Common myeloid progenitor, CD34-positive (primary cell): ENCODE results near the gene ZNF549.
"Not testable (repeated sequence)": the region's sequence is repeated elsewhere in the genome, so short reads cannot be mapped to it uniquely, and the experiment has no call there.

Source experiments
- CTCF ChIA-PET: fragments of 350-600 bp; sonication (Branson Sonifier 250); formaldehyde crosslinking; loops from one replicate; lab custom pipeline; 2021; ENCODE audit warnings: antibody characterized with exemption; lab: Charles Lee
- POLR2A ChIA-PET: fragments of 350-600 bp; sonication (Branson Sonifier 250); formaldehyde crosslinking; loops from one replicate; lab custom pipeline; 2021; ENCODE audit warnings: antibody characterized with exemption; lab: Charles Lee
- DNase-seq, 3 donors: peaks; one replicate each; pipeline versions ENCODE4 v3.0.0 to v3.0.0-alpha.2; 2013
- H3K27ac ChIP-seq, 2 experiments: 1 replicate in 1 of 2; 2 replicates in 1 of 2; pipeline ENCODE4 v1.7.0; 2013; ENCODE audit warnings: inconsistent platforms in 2 of 2, low read length in 2 of 2, mild to moderate bottlenecking in 2 of 2, low read depth in 1 of 2, moderate library complexity in 1 of 2; ENCODE audit not compliant: severe bottlenecking in 2 of 2, insufficient read depth in 1 of 2, poor library complexity in 1 of 2
- H3K27me3 ChIP-seq, 5 experiments: replicated peaks in 2 of 5; 1 replicate in 3 of 5; 2 replicates in 2 of 5; pipeline versions ENCODE4 v1.6.1 to v1.7.0; 2013; ENCODE audit warnings: low read length in 4 of 5, mild to moderate bottlenecking in 2 of 5, moderate library complexity in 2 of 5, inconsistent platforms in 1 of 5; ENCODE audit not compliant: insufficient read depth in 5 of 5, control insufficient read depth in 4 of 5
- H3K36me3 ChIP-seq, 4 experiments: 1 replicate in 2 of 4; 2 replicates in 2 of 4; pipeline versions ENCODE4 v1.6.1 to v1.7.0; 2013; ENCODE audit warnings: low read length in 3 of 4, control low read depth in 1 of 4, mild to moderate bottlenecking in 1 of 4; ENCODE audit not compliant: control insufficient read depth in 4 of 4, insufficient read depth in 4 of 4
- H3K4me1 ChIP-seq, 4 experiments: 1 replicate in 3 of 4; 2 replicates in 1 of 4; pipeline versions ENCODE4 v1.6.1 to v1.7.1; 2013; ENCODE audit warnings: low read length in 3 of 4, mild to moderate bottlenecking in 3 of 4, control low read depth in 1 of 4, inconsistent platforms in 1 of 4, moderate library complexity in 1 of 4; ENCODE audit not compliant: control insufficient read depth in 4 of 4, insufficient read depth in 4 of 4; ENCODE audit errors: control extremely low read depth in 1 of 4
- H3K4me3 ChIP-seq, 7 experiments: 1 replicate in 4 of 7; 2 replicates in 3 of 7; pipeline versions ENCODE4 v1.5.1 to v1.7.0; 2013; ENCODE audit warnings: mild to moderate bottlenecking in 7 of 7, low read length in 6 of 7, moderate library complexity in 6 of 7, inconsistent platforms in 2 of 7, low read depth in 2 of 7, control low read depth in 1 of 7; ENCODE audit not compliant: insufficient read depth in 4 of 7, control insufficient read depth in 1 of 7; ENCODE audit errors: extremely low read depth in 1 of 7
- H3K9me3 ChIP-seq, 5 experiments: 1 replicate in 4 of 5; 2 replicates in 1 of 5; pipeline versions ENCODE4 v1.6.1 to v1.7.1; 2013; ENCODE audit warnings: low read length in 4 of 5, mild to moderate bottlenecking in 2 of 5, inconsistent platforms in 1 of 5, low read depth in 1 of 5, moderate library complexity in 1 of 5; ENCODE audit not compliant: control insufficient read depth in 4 of 5, insufficient read depth in 2 of 5; ENCODE audit errors: control extremely low read depth in 1 of 5
- WGBS: methylation state at CpG from one replicate; pipeline ENCODE4 v1.1.5; 2013; ENCODE audit not compliant: insufficient coverage; 5-methylcytosine and 5-hydroxymethylcytosine counted together

ZNF549 gene

GRCh38 chr19:57506163-57506562 lies 21.0 kb upstream of the ZNF549 start:
- Histone ChIP-seq H3K4me1 (no peaks in the 10 kb centered on the region), H3K27ac (no peak overlapping the region), H3K27me3 (no peaks in the 10 kb centered on the region), H3K36me3 (peaks cover 31 to 72% (median 50%) of the 10 kb centered on the region in 4 experiments), H3K9me3 (peaks cover 13 to 74% (median 46%) of the 10 kb centered on the region in 5 experiments), H3K4me3 (no peak overlapping the region)
- ChIA-PET POLR2A (no interaction called here), CTCF (no interaction called here)
- WGBS: 98% methylated on average over 4 of the region's 4 CpGs
- peak in 1 of 3 donors; percentile 7 for DNase-seq

DNA sequence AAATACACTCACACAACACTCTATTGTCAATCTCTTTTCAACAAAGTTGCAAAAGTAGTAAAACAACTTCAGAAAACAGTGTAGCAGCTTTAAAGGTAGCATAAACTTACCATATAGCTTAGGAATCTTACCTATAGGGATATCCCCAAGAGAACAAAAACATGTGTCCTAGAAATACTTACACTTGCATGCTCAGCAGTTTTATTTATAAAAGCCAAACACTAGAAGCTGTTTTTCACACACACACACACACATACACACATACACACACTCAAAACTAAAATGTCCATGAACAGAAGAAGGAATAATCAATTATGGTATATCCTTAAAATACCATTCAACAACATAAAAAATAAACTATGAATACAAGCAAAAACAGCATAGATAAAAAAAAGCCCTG lies 15.7 kb upstream of the ZNF549 start:
- peaks cover 15 to 63% (median 26%) of the 10 kb centered on the region in 4 experiments for H3K36me3 ChIP-seq
- POLR2A ChIA-PET: no interaction called here
- H3K4me3 ChIP-seq: no peak overlapping the region
- H3K4me1 ChIP-seq: no peaks in the 10 kb centered on the region
- no peaks in the 10 kb centered on the region for H3K27me3 ChIP-seq
- CTCF ChIA-PET: no interaction called here
- peaks cover 15 to 79% (median 36%) of the 10 kb centered on the region in 5 experiments for H3K9me3 ChIP-seq
- no peak for DNase-seq
- H3K27ac ChIP-seq: no peak overlapping the region

DNA sequence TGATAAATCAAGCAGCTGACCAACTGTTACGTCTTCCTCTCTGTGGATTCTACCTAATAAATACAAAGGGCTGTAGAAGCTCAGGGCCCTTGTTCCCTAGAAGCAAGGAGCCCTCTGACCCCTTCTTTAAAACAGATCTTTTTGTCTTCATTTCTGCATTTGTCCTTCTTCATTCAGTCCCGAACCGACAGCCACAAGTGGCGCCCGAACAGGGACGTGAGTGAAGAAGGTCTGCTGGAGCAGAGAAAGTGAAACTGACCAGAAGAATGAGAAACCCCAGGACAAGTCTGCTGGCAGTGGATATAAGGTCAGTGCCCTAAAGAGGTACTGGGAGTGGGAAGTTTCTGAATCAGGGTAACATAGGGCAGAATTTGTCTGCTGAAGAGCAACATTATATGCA lies 14.3 kb upstream of the ZNF549 start:
- Histone ChIP-seq H3K27me3 (no peaks in the 10 kb centered on the region), H3K9me3 (peaks cover 10 to 79% (median 30%) of the 10 kb centered on the region in 5 experiments), H3K36me3 (peaks cover 7 to 60% (median 16%) of the 10 kb centered on the region in 4 experiments), H3K4me3 (no peak overlapping the region), H3K4me1 (no peaks in the 10 kb centered on the region), H3K27ac (no peak overlapping the region)
- CTCF ChIA-PET: no interaction called here
- WGBS: 100% methylated on average over 5 of the region's 6 CpGs
- peak; percentile 16 to 59 (median 55) for DNase-seq
- POLR2A ChIA-PET: no interaction called here

DNA sequence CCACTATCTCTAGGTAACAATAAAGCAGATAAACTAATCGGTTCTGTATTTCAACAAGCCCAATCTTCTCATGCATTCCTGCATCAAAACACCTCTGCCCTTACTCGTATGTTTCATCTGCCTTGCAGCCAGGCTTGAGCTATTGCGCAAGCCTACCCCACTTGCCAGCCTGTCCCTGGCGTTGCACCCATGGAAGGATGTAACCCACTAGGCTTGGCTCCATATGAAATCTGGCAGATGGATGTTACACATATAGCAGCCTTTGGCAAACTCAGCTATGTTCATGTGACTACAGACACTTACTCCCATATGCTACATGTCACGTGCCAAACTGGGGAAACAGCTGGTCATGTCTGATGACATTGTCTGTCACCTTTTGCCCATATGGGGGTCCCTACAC lies 11.9 kb upstream of the ZNF549 start:
- peaks cover 6 to 54% (median 14%) of the 10 kb centered on the region in 4 experiments for H3K36me3 ChIP-seq
- H3K9me3 ChIP-seq: peaks cover 9 to 70% (median 33%) of the 10 kb centered on the region in 5 experiments
- H3K27ac ChIP-seq: no peak overlapping the region
- ChIA-PET CTCF (no interaction called here), POLR2A (no interaction called here)
- WGBS: 98% methylated on average over 5 of the region's 5 CpGs
- H3K27me3 ChIP-seq: no peaks in the 10 kb centered on the region
- no peak overlapping the region for H3K4me3 ChIP-seq
- DNase-seq: no peak
- no peaks in the 10 kb centered on the region for H3K4me1 ChIP-seq

DNA sequence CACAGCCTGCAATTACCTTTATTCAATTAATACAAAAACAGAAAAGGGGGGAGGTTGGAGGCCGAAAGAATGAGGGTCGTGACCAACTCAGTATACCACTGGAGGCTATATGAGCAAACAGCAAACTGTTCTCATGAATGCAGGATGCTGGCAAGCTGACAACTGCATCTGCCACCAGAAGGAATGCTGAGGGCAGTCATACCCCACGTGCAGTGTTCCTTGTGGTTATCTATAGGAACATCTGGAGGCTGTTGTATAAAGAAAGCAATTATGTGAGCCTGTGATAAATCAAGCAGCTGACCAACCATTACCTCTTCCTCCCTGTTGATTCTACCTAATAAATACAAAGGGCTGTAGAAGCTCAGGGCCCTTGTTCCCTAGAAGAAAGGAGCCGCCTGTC lies 9.1 kb upstream of the ZNF549 start:
- H3K4me1 ChIP-seq, H3K27me3 ChIP-seq, H3K27ac ChIP-seq, POLR2A ChIA-PET, CTCF ChIA-PET, H3K4me3 ChIP-seq: not testable (repeated sequence)
- peaks cover 6 to 52% (median 14%) of the 10 kb centered on the region in 4 experiments for H3K36me3 ChIP-seq
- DNase-seq: peak in 1 of 3 donors; percentile 12
- WGBS: 95% methylated on average over 3 of the region's 4 CpGs
- peaks cover 9 to 60% (median 26%) of the 10 kb centered on the region in 5 experiments for H3K9me3 ChIP-seq

- 100% methylated on average over 3 of the region's 7 CpGs for WGBS
- Histone ChIP-seq H3K27ac (no peak overlapping the region), H3K9me3 (peaks cover 21 to 93% (median 68%) of the 10 kb centered on the region in 5 experiments), H3K27me3 (no peaks in the 10 kb centered on the region), H3K36me3 (peaks cover 56 to 100% (median 72%) of the 10 kb centered on the region in 4 experiments), H3K4me1 (no peaks in the 10 kb centered on the region), H3K4me3 (peak overlapping the region in 1 of 7 experiments; percentile 16)
- POLR2A ChIA-PET: no interaction called here
- CTCF ChIA-PET: no interaction called here
- DNase-seq: peak in 1 of 3 donors; percentile 11
Measured at GRCh38 chr19:57537953-57538547, 10.9 kb downstream of the ZNF549 start.

GRCh38 chr19:57546513-57546912 lies 19.4 kb downstream of the ZNF549 start:
- no peak overlapping the region for H3K27ac ChIP-seq
- DNase-seq: no peak
- CTCF ChIA-PET: no interaction called here
- peaks cover 23 to 97% (median 69%) of the 10 kb centered on the region in 5 experiments for H3K9me3 ChIP-seq
- POLR2A ChIA-PET: no interaction called here
- no peaks in the 10 kb centered on the region for H3K4me1 ChIP-seq
- H3K36me3 ChIP-seq: peaks cover 65 to 100% (median 84%) of the 10 kb centered on the region in 4 experiments
- H3K27me3 ChIP-seq: no peaks in the 10 kb centered on the region
- 100% methylated on average over 1 of the region's 1 CpG for WGBS
- peak overlapping the region in 2 of 7 experiments; percentile 9 to 34 for H3K4me3 ChIP-seq
